HepG2 (cell line): ENCODE measurements around the gene CNRIP1. TPM values are rescaled to one million over a fixed set of nuclear protein-coding genes. Genes with fewer than 3 reads are reported as not detected.

Experiments used
- ATAC-seq: fragments of 200-7000 bp; cut with Tn5 transposase; 3 replicates; pipeline ENCODE4 v1.9.1; 2020; ENCODE audit warnings: mild to moderate bottlenecking, moderate library complexity
- BruUV-seq: library from RNA; stranded (reverse); fragments of 400-500 nt; replicated peaks from 2 replicates; lab custom pipeline; 2021; lab: Mats Ljungman, UMichigan
- CTCF ChIA-PET: fragments of 300-600 bp; formaldehyde crosslinking; extraction: SDS; loops from one replicate; lab custom pipeline; 2021; ENCODE audit warnings: low total read pairs, inconsistent platforms, low intra/inter-chr PET ratio; lab: Yijun Ruan, JAX
- POLR2A ChIA-PET: fragments of 350-600 bp; sonication (Branson Sonifier 250); formaldehyde crosslinking; loops from one replicate; lab custom pipeline; 2020; ENCODE audit warnings: antibody characterized with exemption, inconsistent platforms; lab: Yijun Ruan, JAX
- DNase-seq: peaks from one replicate; pipeline ENCODE4 v3.0.0-alpha.2; 2015; ENCODE audit warnings: low spot score
- FAIRE-seq: peaks from 3 replicates; lab custom pipeline; 2011; peaks lifted over from hg19 to GRCh38; lab: Jason Lieb, UNC
- H2AFZ ChIP-seq: one replicate; pipeline ENCODE4 v1.6.1; 2011; ENCODE audit warnings: low read length, inconsistent platforms
- H3K27ac ChIP-seq: fragments of 300-600 bp; 3 replicates; pipeline ENCODE4 v1.8.0; 2011; ENCODE audit warnings: mixed run types, mild to moderate bottlenecking, mixed read lengths, low read length, inconsistent platforms; ENCODE audit not compliant: insufficient read depth; ENCODE audit errors: extremely low read length
- H3K27me3 ChIP-seq, 2 experiments: fragments of 200-600 bp in 1 of 2; 2 replicates in 1 of 2; 3 replicates in 1 of 2; pipeline versions ENCODE4 v1.6.0 to v1.8.0; 2011; ENCODE audit warnings: low read length in 2 of 2, mild to moderate bottlenecking in 2 of 2, moderate library complexity in 2 of 2, inconsistent platforms in 1 of 2; ENCODE audit not compliant: insufficient read depth in 2 of 2, control insufficient read depth in 1 of 2
- H3K36me3 ChIP-seq, 2 experiments: fragments of 200-600 bp in 1 of 2; replicated peaks in 1 of 2; 2 replicates in 1 of 2; 3 replicates in 1 of 2; pipeline versions ENCODE4 v1.5.1 to v1.8.0; 2011; ENCODE audit warnings: low read length in 2 of 2, inconsistent platforms in 1 of 2; ENCODE audit not compliant: insufficient read depth in 2 of 2, control insufficient read depth in 1 of 2
- H3K4me1 ChIP-seq: 2 replicates; pipeline ENCODE4 v1.5.1; 2012; ENCODE audit warnings: low read length, inconsistent platforms; ENCODE audit not compliant: insufficient read depth
- H3K4me2 ChIP-seq: 2 replicates; pipeline ENCODE4 v1.6.0; 2011; ENCODE audit warnings: low read depth, low read length, inconsistent platforms
- H3K4me3 ChIP-seq, 3 experiments: fragments of 200-600 bp in 1 of 3; sonication (generic), shearing (Covaris generic) in 1 of 3; replicated peaks in 1 of 3; 2 replicates each; pipeline ENCODE4 v1.5.1; 2011 to 2016; ENCODE audit warnings: low read length in 3 of 3, inconsistent platforms in 2 of 3, low read depth in 2 of 3, mild to moderate bottlenecking in 2 of 3, control low read depth in 1 of 3, mixed read lengths in 1 of 3; ENCODE audit not compliant: insufficient read depth in 1 of 3
- H3K79me2 ChIP-seq: one replicate; pipeline ENCODE4 v1.6.1; 2011; ENCODE audit warnings: low read length, inconsistent platforms; ENCODE audit not compliant: insufficient read depth
- H3K9ac ChIP-seq: 2 replicates; pipeline ENCODE4 v1.6.0; 2011; ENCODE audit warnings: mild to moderate bottlenecking, low read depth, low read length, inconsistent platforms; ENCODE audit not compliant: insufficient read depth
- H3K9me3 ChIP-seq: 2 replicates; pipeline ENCODE4 v1.5.1; 2012; ENCODE audit warnings: mild to moderate bottlenecking, low read length
- H4K20me1 ChIP-seq: 2 replicates; pipeline ENCODE4 v1.6.0; 2011; ENCODE audit warnings: inconsistent platforms, mild to moderate bottlenecking, low read length, moderate library complexity; ENCODE audit not compliant: insufficient read depth
- CCDC6 ChIP-seq: sonication (generic); formaldehyde crosslinking; IDR thresholded peaks from 2 replicates; pipeline ENCODE4 v1.8.1; 2022; ENCODE audit warnings: mild to moderate bottlenecking, missing genetic modification reagents, moderate library complexity
- E2F2 ChIP-seq: sonication (generic); formaldehyde crosslinking; IDR thresholded peaks from 2 replicates; pipeline ENCODE4 v1.4.0; 2020; ENCODE audit warnings: missing genetic modification reagents, borderline replicate concordance
- EED ChIP-seq: sonication (generic); formaldehyde crosslinking; IDR thresholded peaks from 2 replicates; pipeline ENCODE4 v1.5.0; 2020; ENCODE audit warnings: mild to moderate bottlenecking, missing genetic modification reagents
- FOXC1 ChIP-seq: sonication (generic); formaldehyde crosslinking; IDR thresholded peaks from 2 replicates; pipeline ENCODE4 v1.8.0; 2022; ENCODE audit warnings: mild to moderate bottlenecking, missing genetic modification reagents, borderline replicate concordance
- HMGXB4 ChIP-seq, 2 experiments: sonication (generic) in 1 of 2; formaldehyde crosslinking in 1 of 2; IDR thresholded peaks; 2 replicates each; pipeline versions ENCODE4 v1.4.0 to v1.6.1; 2018 to 2020; ENCODE audit warnings: missing genetic modification reagents in 2 of 2, borderline replicate concordance in 1 of 2, low read depth in 1 of 2, mild to moderate bottlenecking in 1 of 2, missing biosample characterization in 1 of 2
- MAFF ChIP-seq: IDR thresholded peaks from 2 replicates; pipeline ENCODE4 v1.6.1; 2011; ENCODE audit warnings: low read depth, low read length, improper control_type of control experiment
- MAFK ChIP-seq, 2 experiments: IDR thresholded peaks in 1 of 2; conservative IDR thresholded peaks in 1 of 2; 2 replicates each; pipeline ENCODE4 v1.6.1; 2011; ENCODE audit warnings: improper control_type of control experiment in 2 of 2, low read length in 2 of 2
- NFKBIZ ChIP-seq: IDR thresholded peaks from 2 replicates; pipeline ENCODE4 v1.6.1; 2018; ENCODE audit warnings: missing genetic modification reagents, missing compliant biosample characterization
- SP5 ChIP-seq: IDR thresholded peaks from 2 replicates; pipeline ENCODE4 v1.6.1; 2016; ENCODE audit warnings: low read depth, borderline replicate concordance
- ZBTB10 ChIP-seq: sonication (generic); formaldehyde crosslinking; IDR thresholded peaks from 2 replicates; pipeline ENCODE4 v1.4.0; 2020; ENCODE audit warnings: missing genetic modification reagents, borderline replicate concordance
- ZBTB43 ChIP-seq: sonication (generic); formaldehyde crosslinking; conservative IDR thresholded peaks from 2 replicates; pipeline ENCODE4 v1.4.0; 2020; ENCODE audit warnings: missing genetic modification reagents
- ZNF33B ChIP-seq: sonication (generic); formaldehyde crosslinking; IDR thresholded peaks from 2 replicates; pipeline ENCODE4 v1.5.1; 2020; ENCODE audit warnings: mild to moderate bottlenecking, missing genetic modification reagents
- ZNF367 ChIP-seq: sonication (generic); formaldehyde crosslinking; IDR thresholded peaks from 2 replicates; pipeline ENCODE4 v1.4.0; 2020; ENCODE audit warnings: missing genetic modification reagents, borderline replicate concordance
- ZNF431 ChIP-seq: sonication (generic); formaldehyde crosslinking; IDR thresholded peaks from 2 replicates; pipeline ENCODE4 v1.9.0; 2022; ENCODE audit warnings: missing genetic modification reagents, low read depth, mild to moderate bottlenecking, borderline replicate concordance
- WGBS: methylation state at CpG from one replicate; pipeline ENCODE4 v1.1.6; 2017; ENCODE audit warnings: low lambda C conversion rate; 5-methylcytosine and 5-hydroxymethylcytosine counted together
- in situ Hi-C: cut with HindIII; loops from 2 replicates; pipeline ENCODE4 v1.10.0; 2017; ENCODE audit warnings: low pct_unique_long_range_greater_than_20kb; ENCODE audit not compliant: extremely low pct_ligation_motif_present
- intact Hi-C: fragments of 100-400 bp; cut with micrococcal nuclease; formaldehyde crosslinking; loops from one replicate; pipeline ENCODE4 v1.10.0; 2022; ENCODE audit not compliant: unreplicated experiment
- polyA plus RNA-seq, 8 experiments: library from polyadenylated mRNA; depleted of rRNA in 3 of 8; stranded (reverse) in 7 of 8; unstranded in 1 of 8; fragments of >200 nt; fragmentation: Illumina TruSeq in 4 of 8; extraction: Trizol in 4 of 8; gene quantifications; 2 replicates each; pipeline versions ENCODE4 v1.2.1 to v1.2.3, GENCODE V29; 2011 to 2016; ENCODE audit warnings: low read depth in 4 of 8, missing spikeins in 1 of 8, mixed read lengths in 1 of 8; ENCODE audit not compliant: insufficient read depth in 1 of 8
- total RNA-seq, 5 experiments: library from RNA; depleted of rRNA; stranded (reverse); fragments of >200 nt; fragmentation: Illumina TruSeq; extraction: Trizol; gene quantifications; 2 replicates each; pipeline ENCODE4 v1.2.3, GENCODE V29; 2016; ENCODE audit warnings: low read depth in 1 of 5

The CNRIP1 gene
- total and polyA plus RNA-seq, 2 of the 13 experiments (the other 11 are each of a cell fraction or from before 2014, with no cell fraction given) = not detected

GRCh38 chr2:68352651-68353391 lies 33.1 kb upstream of the CNRIP1 start:
- intact Hi-C loops = no loop called here
- in situ Hi-C loops = no loop called here
- no TSS peak for BruUV-seq
- ATAC-seq (no peak), FAIRE-seq (no peak), DNase-seq (no peak)
- no peak for TF ChIP-seq HMGXB4 (CRISPR knock-in tag; IDR thresholded peaks at IDR 0.05; ENCODE audit: borderline replicate concordance in 1 of 2, low read depth in 1 of 2)
- TF ChIP-seq ZNF367 (CRISPR knock-in tag) = no peak
- TF ChIP-seq MAFF = peak; percentile 75
- no peak for TF ChIP-seq SP5 (CRISPR knock-in tag)
- no peak for TF ChIP-seq NFKBIZ
- no peak for TF ChIP-seq CCDC6 (CRISPR knock-in tag)
- no peak for TF ChIP-seq ZBTB43
- TF ChIP-seq ZNF431 (CRISPR knock-in tag) = no peak
- no peak for TF ChIP-seq ZBTB10 (CRISPR knock-in tag)
- TF ChIP-seq EED = no peak
- TF ChIP-seq ZNF33B (CRISPR knock-in tag) = no peak
- no peak for TF ChIP-seq FOXC1
- TF ChIP-seq MAFK (conservative IDR thresholded peaks at IDR 0.05 in 1 of 2, IDR thresholded peaks at IDR 0.05 in 1 of 2; ENCODE audit: low read length in 2 of 2) = peak; percentile 51 to 77; a peak in 3 of 4 replicates
- TF ChIP-seq E2F2 (CRISPR knock-in tag) = no peak
- Histone ChIP-seq H3K9me3 (no peaks in the 10 kb centered on the region), H3K27me3 (0 out of 5 replicates have a peak, but pooled peaks cover 0 to 4% of the 10 kb centered on the region in 2 experiments), H4K20me1 (no peaks in the 10 kb centered on the region), H3K4me2 (no peak overlapping the region), H3K9ac (no peak overlapping the region), H3K4me3 (no peak overlapping the region), H3K79me2 (no peaks in the 10 kb centered on the region), H3K4me1 (no peaks in the 10 kb centered on the region), H3K27ac (no peak overlapping the region), H3K36me3 (no peaks in the 10 kb centered on the region), H2AFZ (no peak overlapping the region)
- CTCF ChIA-PET = no interaction called here
- 3% methylated on average over 2 of the region's 2 CpGs for WGBS
- POLR2A ChIA-PET = no interaction called here
